CD4-positive, CD25-positive, alpha-beta regulatory T cell (primary cell): ENCODE results near the gene CALN1. TPM values are rescaled to one million over a fixed set of nuclear protein-coding genes. Genes with fewer than 3 reads are reported as not detected.

Source experiments
- ATAC-seq, 2 donors: fragments of 150-1000 bp; cut with Tn5 transposase; one replicate each; pipeline ENCODE4 v1.10.0; 2021; ENCODE audit warnings: low read depth in 2 of 2, moderate number of reproducible peaks in 2 of 2, moderate library complexity in 1 of 2
- DNase-seq, 3 donors: peaks; one replicate each; pipeline versions ENCODE4 v3.0.0 to v3.0.0-alpha.2; 2012 to 2022; ENCODE audit warnings: mixed read lengths in 1 of 3
- H3K27ac ChIP-seq: one replicate; pipeline ENCODE4 v1.7.0; 2013; ENCODE audit warnings: mild to moderate bottlenecking, low read length; ENCODE audit not compliant: insufficient read depth, poor library complexity, severe bottlenecking
- H3K27me3 ChIP-seq: one replicate; pipeline ENCODE4 v1.7.0; 2013; ENCODE audit warnings: low read length; ENCODE audit not compliant: control insufficient read depth, insufficient read depth
- H3K36me3 ChIP-seq: one replicate; pipeline ENCODE4 v1.7.0; 2013; ENCODE audit warnings: mild to moderate bottlenecking, low read length, moderate library complexity; ENCODE audit not compliant: control insufficient read depth, insufficient read depth
- H3K4me1 ChIP-seq: 2 replicates; pipeline ENCODE4 v1.7.0; 2013; ENCODE audit warnings: mild to moderate bottlenecking, low read length; ENCODE audit not compliant: insufficient read depth, control insufficient read depth, poor library complexity, severe bottlenecking
- H3K4me3 ChIP-seq: one replicate; pipeline ENCODE4 v1.7.0; 2013; ENCODE audit warnings: low read depth, mild to moderate bottlenecking, low read length, moderate library complexity
- H3K9me3 ChIP-seq, 2 experiments: 1 replicate in 1 of 2; 2 replicates in 1 of 2; pipeline ENCODE4 v1.7.0; 2013; ENCODE audit warnings: low read length in 2 of 2, mild to moderate bottlenecking in 1 of 2, moderate library complexity in 1 of 2; ENCODE audit not compliant: control insufficient read depth in 2 of 2
- H3K27ac Mint-ChIP-seq, 3 donors: one replicate each; pipeline ENCODE4 v1.8.0; 2020 to 2022; ENCODE audit warnings: mild to moderate bottlenecking in 3 of 3, mixed read lengths in 3 of 3, moderate library complexity in 2 of 3
- H3K27me3 Mint-ChIP-seq: one replicate; pipeline ENCODE4 v1.8.0; 2022; ENCODE audit warnings: mild to moderate bottlenecking, mixed read lengths
- H3K36me3 Mint-ChIP-seq: one replicate; pipeline ENCODE4 v1.8.0; 2020; ENCODE audit warnings: mixed read lengths
- H3K4me1 Mint-ChIP-seq, 4 donors: one replicate each; pipeline ENCODE4 v1.8.0; 2020 to 2022; ENCODE audit warnings: mixed read lengths in 4 of 4, mild to moderate bottlenecking in 1 of 4
- H3K4me3 Mint-ChIP-seq, 4 donors: one replicate each; pipeline ENCODE4 v1.8.0; 2020 to 2022; ENCODE audit warnings: mild to moderate bottlenecking in 4 of 4, mixed read lengths in 4 of 4, moderate library complexity in 3 of 4
- H3K9me3 Mint-ChIP-seq, 7 donors: one replicate each; pipeline ENCODE4 v1.8.0; 2020 to 2022; ENCODE audit warnings: mixed read lengths in 7 of 7, mild to moderate bottlenecking in 3 of 7, moderate library complexity in 2 of 7
- polyA plus RNA-seq, 4 donors: library from polyadenylated mRNA; unstranded; fragments of 300-500 nt; fragmentation: Illumina TruSeq; gene quantifications; one replicate each; pipeline ENCODE4 v1.2.3, GENCODE V29; 2021
- total RNA-seq: library from RNA; stranded (reverse); gene quantifications from one replicate; pipeline ENCODE4 v1.2.3, GENCODE V29; 2022

CALN1 gene
- total and polyA plus RNA-seq, 5 donors from 2014 or later = 0.52 TPM; not detected in 4

- no peak for DNase-seq
- no peak overlapping the region for H3K4me3 ChIP-seq
- H3K9me3 ChIP-seq = no peaks in the 10 kb centered on the region
- no peaks in the 10 kb centered on the region for H3K27me3 ChIP-seq
- no peaks in the 10 kb centered on the region for H3K36me3 ChIP-seq
- no peak overlapping the region for H3K4me3 Mint-ChIP-seq
- no peaks in the 10 kb centered on the region for H3K4me1 ChIP-seq
- peaks cover 0 to 6% (median 0%) of the 10 kb centered on the region in 7 donors for H3K9me3 Mint-ChIP-seq
- no peaks in the 10 kb centered on the region for H3K27me3 Mint-ChIP-seq
- H3K27ac ChIP-seq = no peak overlapping the region
- H3K27ac Mint-ChIP-seq = no peak overlapping the region
- H3K4me1 Mint-ChIP-seq = no peaks in the 10 kb centered on the region
- ATAC-seq = no peak
- H3K36me3 Mint-ChIP-seq = no peaks in the 10 kb centered on the region
Measured at GRCh38 chr7:72235351-72235750, 176.8 kb downstream of the CALN1 start.

GRCh38 chr7:72234086-72234485 is 178.1 kb downstream of the CALN1 start:
- Mint-ChIP-seq H3K27me3 (no peaks in the 10 kb centered on the region), H3K4me3 (no peak overlapping the region), H3K36me3 (no peaks in the 10 kb centered on the region), H3K9me3 (peaks cover 0 to 7% (median 0%) of the 10 kb centered on the region in 7 donors), H3K4me1 (no peaks in the 10 kb centered on the region), H3K27ac (no peak overlapping the region)
- Histone ChIP-seq H3K9me3 (no peaks in the 10 kb centered on the region), H3K27me3 (no peaks in the 10 kb centered on the region), H3K36me3 (no peaks in the 10 kb centered on the region), H3K4me3 (no peak overlapping the region), H3K27ac (no peak overlapping the region), H3K4me1 (no peaks in the 10 kb centered on the region)
- ATAC-seq (no peak), DNase-seq (no peak)

- Histone ChIP-seq H3K36me3 (no peaks in the 10 kb centered on the region), H3K27ac (no peak overlapping the region), H3K27me3 (no peaks in the 10 kb centered on the region), H3K9me3 (peaks cover 0 to 2% of the 10 kb centered on the region in 2 experiments), H3K4me1 (no peaks in the 10 kb centered on the region), H3K4me3 (no peak overlapping the region)
- Mint-ChIP-seq H3K9me3 (peaks cover 0 to 11% (median 2%) of the 10 kb centered on the region in 7 donors), H3K4me3 (no peak overlapping the region), H3K27ac (no peak overlapping the region), H3K4me1 (no peaks in the 10 kb centered on the region), H3K27me3 (no peaks in the 10 kb centered on the region), H3K36me3 (no peaks in the 10 kb centered on the region)
- DNase-seq (no peak), ATAC-seq (no peak)
Measured at GRCh38 chr7:72230281-72230680, 181.9 kb downstream of the CALN1 start.

- no peaks in the 10 kb centered on the region for H3K36me3 ChIP-seq
- H3K9me3 ChIP-seq = peaks cover 0 to 4% of the 10 kb centered on the region in 2 experiments
- H3K27ac ChIP-seq = no peak overlapping the region
- H3K27me3 ChIP-seq = no peaks in the 10 kb centered on the region
- H3K4me3 ChIP-seq = no peak overlapping the region
- Mint-ChIP-seq H3K4me1 (no peaks in the 10 kb centered on the region), H3K27ac (no peak overlapping the region), H3K27me3 (no peaks in the 10 kb centered on the region), H3K36me3 (no peaks in the 10 kb centered on the region), H3K9me3 (peaks cover 2 to 12% (median 8%) of the 10 kb centered on the region in 7 donors), H3K4me3 (no peak overlapping the region)
- no peaks in the 10 kb centered on the region for H3K4me1 ChIP-seq
- DNase-seq (no peak), ATAC-seq (no peak)
Measured at GRCh38 chr7:72223351-72223750, 188.8 kb downstream of the CALN1 start.

GRCh38 chr7:72222136-72222535 is 190.0 kb downstream of the CALN1 start:
- H3K4me3 Mint-ChIP-seq = no peak overlapping the region
- H3K9me3 ChIP-seq = peaks cover 0 to 4% of the 10 kb centered on the region in 2 experiments
- H3K4me3 ChIP-seq = no peak overlapping the region
- H3K27ac ChIP-seq = no peak overlapping the region
- no peaks in the 10 kb centered on the region for H3K36me3 Mint-ChIP-seq
- H3K27me3 ChIP-seq = no peaks in the 10 kb centered on the region
- H3K4me1 ChIP-seq = no peaks in the 10 kb centered on the region
- ATAC-seq = no peak
- no peak for DNase-seq
- peaks cover 3 to 11% (median 7%) of the 10 kb centered on the region in 7 donors for H3K9me3 Mint-ChIP-seq
- no peaks in the 10 kb centered on the region for H3K27me3 Mint-ChIP-seq
- no peaks in the 10 kb centered on the region for H3K4me1 Mint-ChIP-seq
- no peaks in the 10 kb centered on the region for H3K36me3 ChIP-seq
- H3K27ac Mint-ChIP-seq = no peak overlapping the region

- H3K9me3 ChIP-seq = peaks cover 0 to 2% of the 10 kb centered on the region in 2 experiments
- H3K36me3 Mint-ChIP-seq = no peaks in the 10 kb centered on the region
- H3K27ac ChIP-seq = no peak overlapping the region
- peaks cover 3 to 7% (median 6%) of the 10 kb centered on the region in 7 donors for H3K9me3 Mint-ChIP-seq
- H3K27ac Mint-ChIP-seq = no peak overlapping the region
- ATAC-seq = no peak
- no peak overlapping the region for H3K4me3 Mint-ChIP-seq
- no peaks in the 10 kb centered on the region for H3K27me3 Mint-ChIP-seq
- H3K4me3 ChIP-seq = no peak overlapping the region
- no peaks in the 10 kb centered on the region for H3K4me1 ChIP-seq
- H3K4me1 Mint-ChIP-seq = no peaks in the 10 kb centered on the region
- no peak for DNase-seq
- H3K36me3 ChIP-seq = no peaks in the 10 kb centered on the region
- H3K27me3 ChIP-seq = no peaks in the 10 kb centered on the region
Measured at GRCh38 chr7:72219500-72219899, 192.6 kb downstream of the CALN1 start.

GRCh38 chr7:72217151-72217550 is 195.0 kb downstream of the CALN1 start:
- Mint-ChIP-seq H3K27me3 (no peaks in the 10 kb centered on the region), H3K9me3 (peaks cover 0 to 6% (median 4%) of the 10 kb centered on the region in 7 donors), H3K4me1 (no peaks in the 10 kb centered on the region), H3K27ac (no peak overlapping the region), H3K36me3 (no peaks in the 10 kb centered on the region), H3K4me3 (no peak overlapping the region)
- Histone ChIP-seq H3K36me3 (no peaks in the 10 kb centered on the region), H3K27me3 (no peaks in the 10 kb centered on the region), H3K4me1 (no peaks in the 10 kb centered on the region), H3K27ac (no peak overlapping the region), H3K9me3 (peaks cover 0 to 3% of the 10 kb centered on the region in 2 experiments), H3K4me3 (no peak overlapping the region)
- DNase-seq (no peak), ATAC-seq (no peak)

GRCh38 chr7:72213769-72214168 is 198.4 kb downstream of the CALN1 start:
- no peak overlapping the region for H3K27ac Mint-ChIP-seq
- Histone ChIP-seq H3K9me3 (peaks cover 0 to 1% of the 10 kb centered on the region in 2 experiments), H3K4me1 (no peaks in the 10 kb centered on the region), H3K36me3 (no peaks in the 10 kb centered on the region), H3K27me3 (no peaks in the 10 kb centered on the region), H3K4me3 (no peak overlapping the region), H3K27ac (no peak overlapping the region)
- no peak for DNase-seq
- H3K36me3 Mint-ChIP-seq = no peaks in the 10 kb centered on the region
- no peak for ATAC-seq
- H3K4me1 Mint-ChIP-seq = no peaks in the 10 kb centered on the region
- peaks cover 3 to 15% (median 5%) of the 10 kb centered on the region in 7 donors for H3K9me3 Mint-ChIP-seq
- H3K27me3 Mint-ChIP-seq = no peaks in the 10 kb centered on the region
- no peak overlapping the region for H3K4me3 Mint-ChIP-seq
